Hepatocyte (in vitro differentiated cells): ENCODE data around the gene KRT81.

Experiments used
- EZH2 ChIP-seq: fragments of 200-600 bp; sonication (generic); IDR thresholded peaks from 2 replicates; pipeline ENCODE4 v1.6.1; 2016; ENCODE audit warnings: antibody characterized with exemption, mild to moderate bottlenecking, borderline replicate concordance
- TF ChIP-seq, protein P1 (sequence below): fragments of 200-600 bp; sonication (generic); IDR thresholded peaks from 2 replicates; pipeline ENCODE4 v1.5.1; 2016; ENCODE audit warnings: antibody characterized with exemption, mild to moderate bottlenecking; ENCODE audit not compliant: poor library complexity

DNA sequence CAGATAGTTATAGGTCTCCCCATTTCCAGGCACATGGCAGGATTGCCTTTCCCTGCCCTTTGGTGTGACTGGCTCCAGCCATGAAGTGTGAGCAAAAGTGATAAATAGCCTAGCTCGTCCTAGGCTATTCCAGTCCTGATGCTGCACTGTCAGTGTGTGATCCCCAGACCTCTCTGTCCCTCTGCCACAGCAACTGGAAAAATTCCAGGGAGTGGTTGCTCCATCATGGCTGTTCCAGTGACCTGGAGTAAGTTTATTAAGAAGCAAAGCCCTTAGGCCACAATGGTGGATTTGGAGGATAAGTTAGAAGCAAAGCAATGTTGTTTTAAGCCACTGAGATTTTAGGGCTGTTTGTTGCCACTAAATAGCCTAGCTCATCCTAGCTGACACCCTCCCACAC is 39.7 kb upstream of the KRT81 start:
- TF ChIP-seq, protein P1, sequence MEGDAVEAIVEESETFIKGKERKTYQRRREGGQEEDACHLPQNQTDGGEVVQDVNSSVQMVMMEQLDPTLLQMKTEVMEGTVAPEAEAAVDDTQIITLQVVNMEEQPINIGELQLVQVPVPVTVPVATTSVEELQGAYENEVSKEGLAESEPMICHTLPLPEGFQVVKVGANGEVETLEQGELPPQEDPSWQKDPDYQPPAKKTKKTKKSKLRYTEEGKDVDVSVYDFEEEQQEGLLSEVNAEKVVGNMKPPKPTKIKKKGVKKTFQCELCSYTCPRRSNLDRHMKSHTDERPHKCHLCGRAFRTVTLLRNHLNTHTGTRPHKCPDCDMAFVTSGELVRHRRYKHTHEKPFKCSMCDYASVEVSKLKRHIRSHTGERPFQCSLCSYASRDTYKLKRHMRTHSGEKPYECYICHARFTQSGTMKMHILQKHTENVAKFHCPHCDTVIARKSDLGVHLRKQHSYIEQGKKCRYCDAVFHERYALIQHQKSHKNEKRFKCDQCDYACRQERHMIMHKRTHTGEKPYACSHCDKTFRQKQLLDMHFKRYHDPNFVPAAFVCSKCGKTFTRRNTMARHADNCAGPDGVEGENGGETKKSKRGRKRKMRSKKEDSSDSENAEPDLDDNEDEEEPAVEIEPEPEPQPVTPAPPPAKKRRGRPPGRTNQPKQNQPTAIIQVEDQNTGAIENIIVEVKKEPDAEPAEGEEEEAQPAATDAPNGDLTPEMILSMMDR, result no peak
- no peak for TF ChIP-seq EZH2
